Stomach smooth muscle (tissue), 2 donors: ENCODE results near the gene LGALS7.

Source experiments
- H3K27ac ChIP-seq: one replicate; pipeline ENCODE4 v1.7.0; 2013; ENCODE audit warnings: mild to moderate bottlenecking, low read length, inconsistent platforms
- H3K27me3 ChIP-seq, 2 donors: one replicate each; pipeline ENCODE4 v1.7.0; 2013; ENCODE audit warnings: low read length in 2 of 2; ENCODE audit not compliant: insufficient read depth in 2 of 2, control insufficient read depth in 1 of 2
- H3K36me3 ChIP-seq, 2 donors: one replicate each; pipeline ENCODE4 v1.7.0; 2013; ENCODE audit warnings: low read length in 2 of 2; ENCODE audit not compliant: control insufficient read depth in 2 of 2, insufficient read depth in 2 of 2
- H3K4me1 ChIP-seq: one replicate; pipeline ENCODE4 v1.7.0; 2013; ENCODE audit warnings: low read length; ENCODE audit not compliant: control insufficient read depth, insufficient read depth
- H3K4me3 ChIP-seq, 2 donors: one replicate each; pipeline ENCODE4 v1.7.0; 2013; ENCODE audit warnings: low read length in 2 of 2
- H3K9ac ChIP-seq, 2 donors: one replicate each; pipeline ENCODE4 v1.7.0; 2013; ENCODE audit warnings: low read length in 2 of 2, mild to moderate bottlenecking in 1 of 2
- H3K9me3 ChIP-seq, 2 donors: one replicate each; pipeline ENCODE4 v1.7.0; 2013; ENCODE audit warnings: low read length in 2 of 2; ENCODE audit not compliant: control insufficient read depth in 2 of 2
- donor health status: healthy.
- donor health status: Pancreatic carcinoma.

The LGALS7 gene

DNA sequence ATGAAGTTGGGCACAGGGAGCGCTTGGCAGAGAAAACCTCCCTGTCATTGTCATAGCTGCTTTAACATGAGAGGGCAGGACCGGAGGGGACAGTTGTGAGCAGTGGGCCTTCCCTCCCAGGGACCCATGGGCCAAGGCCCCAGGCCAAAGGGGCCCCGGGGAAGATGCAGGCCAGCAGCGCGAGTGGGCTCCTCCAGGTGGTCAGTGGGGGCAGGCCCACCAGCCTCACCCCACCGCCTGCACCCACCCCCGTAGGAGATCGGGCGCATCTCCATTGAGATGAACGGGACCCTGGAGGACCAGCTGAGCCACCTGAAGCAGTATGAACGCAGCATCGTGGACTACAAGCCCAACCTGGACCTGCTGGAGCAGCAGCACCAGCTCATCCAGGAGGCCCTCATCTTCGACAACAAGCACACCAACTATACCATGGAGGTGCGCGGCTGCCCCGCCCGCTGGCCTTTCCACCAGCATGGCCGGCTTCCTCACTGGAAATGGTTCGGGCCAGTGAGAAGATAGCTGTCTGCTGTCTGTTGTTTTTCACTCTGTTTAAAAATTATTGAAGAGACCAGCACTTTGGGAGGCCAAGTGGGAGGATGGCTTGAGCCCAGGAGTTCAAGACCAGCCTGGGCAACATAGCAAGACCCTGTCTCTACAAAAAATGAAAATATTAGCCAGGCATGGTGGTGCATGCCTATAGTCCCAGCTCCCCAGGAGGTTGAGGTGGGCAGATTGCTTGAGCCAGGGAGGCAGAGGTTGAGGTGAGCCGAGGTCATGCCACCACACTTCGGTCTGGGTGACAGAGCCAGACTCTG, 47.6 kb downstream of the LGALS7 start:
- Histone ChIP-seq H3K36me3 (peaks cover 59 to 62% of the 10 kb centered on the region in 2 donors), H3K27me3 (no peaks in the 10 kb centered on the region), H3K9ac (no peak overlapping the region), H3K4me3 (no peak overlapping the region), H3K9me3 (no peaks in the 10 kb centered on the region), H3K27ac (no peak overlapping the region), H3K4me1 (peaks cover 27% of the 10 kb centered on the region)

DNA sequence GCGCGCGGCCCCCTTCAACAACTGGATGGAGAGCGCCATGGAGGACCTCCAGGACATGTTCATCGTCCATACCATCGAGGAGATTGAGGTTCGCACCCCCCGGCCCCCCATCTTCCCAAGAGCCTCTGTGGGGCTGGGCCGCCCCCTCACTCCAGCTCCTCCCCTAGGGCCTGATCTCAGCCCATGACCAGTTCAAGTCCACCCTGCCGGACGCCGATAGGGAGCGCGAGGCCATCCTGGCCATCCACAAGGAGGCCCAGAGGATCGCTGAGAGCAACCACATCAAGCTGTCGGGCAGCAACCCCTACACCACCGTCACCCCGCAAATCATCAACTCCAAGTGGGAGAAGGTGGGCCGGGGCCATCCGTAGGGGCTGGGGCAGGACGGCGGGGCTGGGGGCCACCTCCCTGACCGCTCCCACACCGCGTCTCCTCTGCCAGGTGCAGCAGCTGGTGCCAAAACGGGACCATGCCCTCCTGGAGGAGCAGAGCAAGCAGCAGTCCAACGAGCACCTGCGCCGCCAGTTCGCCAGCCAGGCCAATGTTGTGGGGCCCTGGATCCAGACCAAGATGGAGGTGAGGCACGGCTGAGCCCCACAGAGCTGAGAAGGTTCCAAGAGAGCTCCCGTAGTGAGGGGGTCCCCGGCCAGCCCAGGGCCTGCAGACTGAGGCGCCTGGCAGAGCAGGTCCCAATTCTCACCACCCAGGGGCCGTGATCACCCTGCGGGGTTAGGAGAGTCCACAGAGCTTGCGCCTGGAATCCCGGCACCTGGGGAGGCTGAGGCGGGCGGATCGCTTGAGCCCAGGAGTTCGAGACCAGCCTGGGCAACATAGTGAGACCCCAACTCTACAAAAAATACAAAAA, 49.1 kb downstream of the LGALS7 start:
- H3K27ac ChIP-seq: no peak overlapping the region
- H3K27me3 ChIP-seq: no peaks in the 10 kb centered on the region
- H3K4me1 ChIP-seq: peaks cover 37% of the 10 kb centered on the region
- H3K4me3 ChIP-seq: no peak overlapping the region
- H3K9ac ChIP-seq: no peak overlapping the region
- H3K9me3 ChIP-seq: no peaks in the 10 kb centered on the region
- peaks cover 62 to 67% of the 10 kb centered on the region in 2 donors for H3K36me3 ChIP-seq

DNA sequence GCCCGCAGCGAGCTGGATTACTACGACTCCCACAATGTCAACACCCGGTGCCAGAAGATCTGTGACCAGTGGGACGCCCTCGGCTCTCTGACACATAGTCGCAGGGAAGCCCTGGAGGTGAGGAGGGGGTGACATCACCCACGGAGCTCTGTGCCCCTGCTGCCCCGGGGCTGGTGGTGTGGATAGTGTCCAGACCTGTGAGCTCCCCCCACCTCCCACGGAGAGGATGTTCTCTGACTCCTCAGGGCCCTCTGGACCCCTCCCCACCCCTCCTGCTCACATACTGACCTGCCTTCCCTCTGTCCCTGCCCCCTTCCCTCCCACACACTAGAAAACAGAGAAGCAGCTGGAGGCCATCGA, 49.7 kb downstream of the LGALS7 start:
- Histone ChIP-seq H3K9me3 (no peaks in the 10 kb centered on the region), H3K4me3 (no peak overlapping the region), H3K36me3 (peaks cover 66 to 74% of the 10 kb centered on the region in 2 donors), H3K27me3 (no peaks in the 10 kb centered on the region), H3K4me1 (peaks cover 42% of the 10 kb centered on the region), H3K27ac (no peak overlapping the region), H3K9ac (no peak overlapping the region)

DNA sequence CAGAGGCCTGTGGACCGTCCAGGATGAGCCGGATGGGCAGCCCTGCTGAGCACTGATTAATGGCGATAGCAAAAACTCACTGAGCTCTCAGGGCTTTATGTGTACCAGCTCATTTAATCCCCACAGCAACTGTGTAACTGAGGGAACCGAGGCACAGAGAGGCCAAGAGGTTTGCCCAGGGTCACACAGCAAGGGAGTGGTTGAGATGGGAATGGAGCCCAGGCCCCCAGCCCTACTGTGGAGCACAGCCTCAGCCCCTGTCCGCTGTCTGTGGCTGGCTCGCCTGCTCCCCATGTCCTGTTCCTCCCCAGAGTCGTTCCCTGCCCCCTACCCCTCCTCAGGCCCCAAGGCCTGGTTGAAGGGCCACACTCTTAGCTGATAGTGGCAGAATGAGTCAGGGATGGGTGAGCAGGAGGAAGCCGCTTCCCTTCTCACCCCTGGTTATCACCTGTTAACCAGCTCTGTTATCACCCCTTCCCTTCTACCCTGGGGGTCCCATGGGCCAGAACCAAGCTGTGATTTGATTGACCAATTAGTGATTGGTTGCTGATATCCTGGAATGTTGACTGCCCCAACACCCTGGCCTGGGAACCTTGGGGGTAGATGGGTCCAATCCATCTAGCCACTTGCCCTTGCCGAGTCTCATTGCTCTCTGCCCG, 50.2 kb downstream of the LGALS7 start:
- Histone ChIP-seq H3K4me3 (no peak overlapping the region), H3K9ac (no peak overlapping the region), H3K27ac (peak overlapping the region; percentile 46), H3K36me3 (peaks cover 66 to 76% of the 10 kb centered on the region in 2 donors), H3K9me3 (no peaks in the 10 kb centered on the region), H3K27me3 (no peaks in the 10 kb centered on the region), H3K4me1 (peaks cover 43% of the 10 kb centered on the region)

DNA sequence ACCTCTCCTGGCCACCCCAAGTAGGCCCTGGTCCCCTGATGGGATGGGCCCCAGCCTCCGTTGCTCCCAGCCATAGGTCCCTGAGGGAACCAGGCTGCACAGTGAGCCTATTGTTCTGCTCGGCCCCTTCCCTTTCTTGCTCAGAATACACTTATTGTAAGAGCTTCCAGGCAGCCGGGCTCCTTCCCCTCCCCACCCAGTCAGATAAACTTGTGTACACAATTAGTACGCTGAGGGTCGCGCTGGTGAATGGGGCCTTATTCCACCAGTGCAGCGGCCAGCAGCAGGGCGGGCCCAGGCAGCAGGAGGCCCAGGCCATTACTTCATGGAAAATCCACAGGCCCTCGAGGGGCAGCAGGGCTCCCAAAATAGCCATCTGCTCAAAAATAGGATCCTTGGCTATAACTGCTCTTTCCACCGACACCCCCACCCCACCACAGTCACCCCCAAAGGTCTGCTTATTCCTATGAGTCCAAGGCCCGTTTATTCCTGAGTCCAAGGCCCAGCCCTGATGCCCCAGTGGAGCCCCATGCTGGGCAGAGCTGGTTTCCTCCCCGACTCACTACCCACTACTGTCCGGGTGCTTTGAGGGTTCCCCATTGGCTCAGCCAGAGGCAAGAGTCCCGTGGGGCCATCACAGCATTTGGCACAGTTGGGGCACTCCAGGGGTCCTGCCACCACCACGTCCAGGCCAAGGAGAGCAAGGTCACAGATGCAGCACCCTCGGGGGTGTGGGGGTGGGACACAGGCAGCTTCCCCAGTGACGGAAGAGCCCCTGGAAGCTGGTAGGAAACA, 51.1 kb downstream of the LGALS7 start:
- H3K4me3 ChIP-seq: no peak overlapping the region
- peak overlapping the region in 1 of 2 donors; percentile 9 for H3K9ac ChIP-seq
- peak overlapping the region; percentile 46 for H3K27ac ChIP-seq
- no peaks in the 10 kb centered on the region for H3K9me3 ChIP-seq
- peaks cover 73 to 81% of the 10 kb centered on the region in 2 donors for H3K36me3 ChIP-seq
- no peaks in the 10 kb centered on the region for H3K27me3 ChIP-seq
- peaks cover 42% of the 10 kb centered on the region for H3K4me1 ChIP-seq

DNA sequence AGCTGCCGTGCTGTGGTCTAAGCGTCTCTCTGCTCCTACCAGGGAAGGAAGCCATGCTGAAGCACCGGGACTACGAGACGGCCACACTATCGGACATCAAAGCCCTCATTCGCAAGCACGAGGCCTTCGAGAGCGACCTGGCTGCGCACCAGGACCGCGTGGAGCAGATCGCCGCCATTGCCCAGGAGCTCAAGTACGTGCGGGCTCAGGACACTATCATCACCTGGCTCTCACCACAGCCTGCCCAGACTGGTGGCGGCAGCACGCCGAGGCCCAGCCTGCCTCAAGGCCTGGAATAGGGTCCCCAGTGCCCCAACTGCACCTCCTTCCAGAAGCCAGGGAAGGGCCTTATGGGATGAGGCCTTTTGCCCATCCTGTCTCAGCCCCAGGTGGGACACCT, 51.8 kb downstream of the LGALS7 start:
- Histone ChIP-seq H3K36me3 (peaks cover 72 to 79% of the 10 kb centered on the region in 2 donors), H3K9ac (no peak overlapping the region), H3K27ac (peak overlapping the region; percentile 46), H3K27me3 (no peaks in the 10 kb centered on the region), H3K4me1 (peaks cover 40% of the 10 kb centered on the region), H3K4me3 (no peak overlapping the region), H3K9me3 (no peaks in the 10 kb centered on the region)
